Sciatic nerve (tissue), 2 donors: ENCODE measurements around the gene TRAPPC1. TPM values are rescaled to one million over a fixed set of nuclear protein-coding genes. Genes with fewer than 3 reads are reported as not detected.

Experiments used
- ATAC-seq: fragments of 200-7000 bp; cut with Tn5 transposase; one replicate; pipeline ENCODE4 v1.9.1; 2020; ENCODE audit warnings: mild to moderate bottlenecking, moderate library complexity
- DNase-seq: peaks from one replicate; pipeline ENCODE4 v3.0.0-alpha.2; 2020; ENCODE audit warnings: low spot score
- intact Hi-C: fragments of 100-400 bp; cut with DNase I; formaldehyde crosslinking; loops from one replicate; pipeline ENCODE4 v1.14.2; 2022
- total RNA-seq: library from RNA; stranded (reverse); fragmentation: NEBNext Ultra II Directional; extraction: Animal tissue kit (Norgen Biotek cat#: 25700); gene quantifications from one replicate; pipeline ENCODE4 v1.2.1, GENCODE V29; 2021
- donor health status: DM: no; HTN: no; CAD: no.
- donor health status: DM: no; HTN: no; CAD: no.

Gene TRAPPC1
- total RNA-seq, 1 donor from 2014 or later, result 78.3 TPM

DNA sequence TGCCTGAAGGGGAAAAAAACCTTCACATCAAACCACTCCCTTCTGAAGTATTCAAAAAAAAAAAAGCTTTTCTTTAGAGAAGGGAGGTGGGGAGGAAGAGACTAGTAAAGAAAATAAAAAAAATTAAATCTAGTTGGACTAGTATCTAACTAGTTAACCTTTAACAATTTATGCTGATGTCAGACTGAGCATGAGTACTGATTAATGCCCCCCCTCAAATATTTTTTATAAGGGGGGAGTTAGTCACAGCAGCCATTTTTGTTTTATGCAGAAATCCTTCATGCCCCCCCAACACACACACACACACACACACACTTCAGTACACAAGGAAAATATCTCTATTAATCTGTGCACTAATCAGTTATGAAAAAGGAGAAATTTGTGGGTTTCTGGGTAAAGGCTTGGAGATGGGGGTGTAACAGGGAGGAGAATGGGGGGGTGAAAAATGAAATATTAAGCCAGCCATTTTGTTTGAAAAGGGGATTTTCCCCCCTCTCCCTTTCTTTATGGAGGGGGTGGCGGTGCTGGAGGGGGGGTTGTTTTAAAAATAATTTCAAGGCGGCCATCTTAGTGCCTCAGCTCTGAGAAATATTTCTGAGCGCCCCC is 47.9 kb downstream of the TRAPPC1 start:
- DNase-seq (no peak), ATAC-seq (no peak)
- intact Hi-C loops, result no loop called here

DNA sequence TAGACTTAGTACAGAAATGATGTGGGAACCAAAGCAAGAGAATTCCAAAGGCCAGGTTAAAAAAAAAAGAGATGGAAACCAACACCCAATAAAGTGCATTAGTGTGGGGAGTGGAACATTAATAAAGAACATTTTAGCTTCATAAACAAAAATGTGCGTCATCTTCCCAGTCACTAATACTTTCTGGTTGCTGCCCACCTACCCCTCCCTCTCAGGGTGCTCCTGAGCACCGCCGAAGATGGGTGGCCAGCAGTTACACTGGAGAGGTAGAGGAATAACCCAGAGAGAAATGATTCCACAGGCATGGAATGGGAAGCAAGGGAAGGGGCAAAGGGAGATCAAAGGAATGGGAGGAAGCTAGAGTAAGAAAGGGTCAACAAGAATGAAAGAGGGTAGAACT is 49.1 kb downstream of the TRAPPC1 start:
- DNase-seq, result no peak

DNA sequence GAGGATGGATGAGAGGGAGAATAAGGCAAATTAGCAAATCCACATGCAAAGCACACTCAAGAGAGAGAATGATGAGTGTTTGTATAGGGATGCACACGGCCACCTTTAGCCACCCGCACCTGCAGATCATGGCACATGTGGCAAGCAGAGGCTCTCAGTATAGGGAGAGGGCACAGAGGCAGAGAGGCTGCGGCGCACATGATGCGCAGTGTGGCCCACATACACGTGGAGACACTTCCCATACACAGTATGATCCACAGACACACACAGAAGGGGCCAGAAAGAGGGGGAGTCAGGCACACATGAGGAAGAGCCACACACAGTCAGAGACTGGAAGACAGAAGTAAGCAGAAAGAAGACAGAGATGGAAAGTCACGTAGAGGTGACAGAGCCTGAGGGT is 49.7 kb downstream of the TRAPPC1 start:
- intact Hi-C loops, result no loop called here
- no peak for DNase-seq
- ATAC-seq, result no peak

More for the DNA sequence above, 49.1 kb downstream of the TRAPPC1 start:
- intact Hi-C loops, result no loop called here
- ATAC-seq, result no peak

DNA sequence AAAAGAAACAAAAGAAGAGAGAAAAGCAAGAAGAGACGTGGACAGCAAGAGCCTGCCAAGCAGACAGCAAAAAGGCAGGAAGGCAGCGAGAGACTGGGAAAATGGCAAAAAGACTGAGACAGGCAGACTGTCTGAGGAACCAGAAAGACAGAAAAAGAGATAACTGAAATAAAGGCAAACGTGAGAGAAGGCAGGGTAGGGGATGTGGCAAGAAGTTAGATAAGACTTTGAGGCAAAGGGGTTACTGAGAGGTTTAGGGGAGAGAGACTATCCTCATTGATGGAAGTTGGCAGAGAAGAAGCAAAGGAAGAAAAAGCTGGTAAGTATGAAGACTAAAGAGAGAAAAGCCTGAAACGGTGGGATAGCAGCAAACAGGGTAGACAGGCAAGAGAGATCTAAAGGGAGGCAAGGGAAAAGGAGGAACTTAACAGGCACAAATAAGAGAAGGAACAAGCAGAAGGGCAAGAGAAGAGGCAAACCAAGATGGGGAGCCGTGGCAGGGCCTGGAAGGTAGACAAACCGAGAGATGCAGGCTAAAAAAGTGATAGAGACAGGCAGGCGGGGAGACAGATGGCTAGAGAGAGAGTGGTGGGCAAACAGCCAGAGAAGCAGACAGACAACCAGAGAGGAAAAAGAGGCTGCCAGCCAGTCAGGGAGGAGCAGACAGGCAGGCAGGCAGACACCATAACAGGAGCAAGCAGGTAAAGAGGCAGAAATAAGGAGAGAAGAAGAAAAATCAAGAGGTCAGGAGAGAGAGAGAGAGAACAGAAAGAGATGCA is 50.3 kb downstream of the TRAPPC1 start:
- ATAC-seq, result no peak
- DNase-seq, result no peak
- intact Hi-C loops, result no loop called here

Other genes starting within 250 kb of the TRAPPC1 start
- gene TP53, start 244.5 kb downstream of the TRAPPC1 start, total RNA-seq, result 41.5 TPM
- 5.7 TPM for gene WRAP53, start 243.5 kb downstream of the TRAPPC1 start, total RNA-seq
- 0.53 TPM for gene EFNB3, start 226.7 kb downstream of the TRAPPC1 start, total RNA-seq
- gene DNAH2, start 214.2 kb downstream of the TRAPPC1 start, total RNA-seq, result 0.31 TPM
- 41.0 TPM for gene KDM6B, start 97.7 kb downstream of the TRAPPC1 start, total RNA-seq
- gene TMEM88, start 76.9 kb downstream of the TRAPPC1 start, total RNA-seq, result 18.5 TPM
- gene NAA38, start 74.4 kb downstream of the TRAPPC1 start, total RNA-seq, result 53.5 TPM
- gene CYB5D1, start 73.9 kb downstream of the TRAPPC1 start, total RNA-seq, result 13.3 TPM
- gene CHD3, start 43.2 kb downstream of the TRAPPC1 start, total RNA-seq, result 138 TPM
- 5.7 TPM for gene RNF227, start 15.7 kb downstream of the TRAPPC1 start, total RNA-seq
- 1.2 TPM for gene KCNAB3, start 2.1 kb downstream of the TRAPPC1 start, total RNA-seq
- 27.8 TPM for gene CNTROB, start 260 bp upstream of the TRAPPC1 start, total RNA-seq
- gene GUCY2D, start 70.7 kb upstream of the TRAPPC1 start, total RNA-seq, result not detected
- not detected for gene ALOX15B, start 107.1 kb upstream of the TRAPPC1 start, total RNA-seq
- not detected for gene ALOX12B, start 155.8 kb upstream of the TRAPPC1 start, total RNA-seq
- gene ALOXE3, start 186.6 kb upstream of the TRAPPC1 start, total RNA-seq, result not detected
- gene HES7, start 192.2 kb upstream of the TRAPPC1 start, total RNA-seq, result 1.1 TPM
- 182 TPM for gene PER1, start 220.5 kb upstream of the TRAPPC1 start, total RNA-seq
- 108 TPM for gene VAMP2, start 231.0 kb upstream of the TRAPPC1 start, total RNA-seq
- 23.0 TPM for gene TMEM107, start 244.4 kb upstream of the TRAPPC1 start, total RNA-seq